Neural progenitor cell (in vitro differentiated cells): ENCODE results near the gene SPSB3.

Experiments
- CTCF ChIP-seq: fragments of 200-600 bp; sonication (generic); IDR thresholded peaks from 2 replicates; pipeline ENCODE4 v1.5.1; 2017; ENCODE audit warnings: antibody characterized with exemption, mild to moderate bottlenecking
- EZH2 ChIP-seq: fragments of 200-600 bp; sonication (generic); IDR thresholded peaks from 2 replicates; pipeline ENCODE4 v1.6.1; 2017; ENCODE audit warnings: antibody characterized with exemption, mild to moderate bottlenecking, moderate library complexity
- EZH2phosphoT487 ChIP-seq: fragments of 200-600 bp; sonication (generic); IDR thresholded peaks from 2 replicates; pipeline ENCODE4 v1.6.1; 2017; ENCODE audit warnings: antibody characterized with exemption

- TF ChIP-seq CTCF = no peak
- TF ChIP-seq EZH2 = no peak
- no peak for TF ChIP-seq EZH2phosphoT487
These were observed 28.2 kb downstream of the SPSB3 start for GRCh38 chr16:1754204-1754603.
